Kidney epithelial cell (primary cell): ENCODE data around the gene CTIF. TPM values are rescaled to one million over a fixed set of nuclear protein-coding genes. Genes with fewer than 3 reads are reported as not detected.

Experiments
- DNase-seq: peaks from one replicate; pipeline ENCODE4 v3.0.0-alpha.2; 2010; ENCODE audit warnings: low read depth
- H3K27me3 ChIP-seq: 2 replicates; pipeline ENCODE4 v1.6.0; 2011; ENCODE audit warnings: low read length; ENCODE audit not compliant: control insufficient read depth, insufficient read depth
- H3K36me3 ChIP-seq: 2 replicates; pipeline ENCODE4 v1.5.1; 2011; ENCODE audit warnings: low read length; ENCODE audit not compliant: control insufficient read depth, insufficient read depth
- H3K4me3 ChIP-seq: 2 replicates; pipeline ENCODE4 v1.5.1; 2011; ENCODE audit warnings: low read depth, mild to moderate bottlenecking, control low read depth, low read length
- total RNA-seq: library from RNA; depleted of rRNA; stranded (reverse); fragments of >200 nt; gene quantifications from 2 replicates; pipeline ENCODE4 v1.2.3, GENCODE V29; 2015
- TF ChIP-seq, protein P1 (sequence below): IDR thresholded peaks from 2 replicates; pipeline ENCODE4 v1.5.1; 2011; ENCODE audit warnings: mild to moderate bottlenecking, moderate library complexity, low read length, control low read depth, inconsistent platforms; ENCODE audit not compliant: insufficient read depth, poor library complexity, severe bottlenecking

CTIF gene
- total RNA-seq, 1 donor from 2014 or later = 24.3 TPM

DNA sequence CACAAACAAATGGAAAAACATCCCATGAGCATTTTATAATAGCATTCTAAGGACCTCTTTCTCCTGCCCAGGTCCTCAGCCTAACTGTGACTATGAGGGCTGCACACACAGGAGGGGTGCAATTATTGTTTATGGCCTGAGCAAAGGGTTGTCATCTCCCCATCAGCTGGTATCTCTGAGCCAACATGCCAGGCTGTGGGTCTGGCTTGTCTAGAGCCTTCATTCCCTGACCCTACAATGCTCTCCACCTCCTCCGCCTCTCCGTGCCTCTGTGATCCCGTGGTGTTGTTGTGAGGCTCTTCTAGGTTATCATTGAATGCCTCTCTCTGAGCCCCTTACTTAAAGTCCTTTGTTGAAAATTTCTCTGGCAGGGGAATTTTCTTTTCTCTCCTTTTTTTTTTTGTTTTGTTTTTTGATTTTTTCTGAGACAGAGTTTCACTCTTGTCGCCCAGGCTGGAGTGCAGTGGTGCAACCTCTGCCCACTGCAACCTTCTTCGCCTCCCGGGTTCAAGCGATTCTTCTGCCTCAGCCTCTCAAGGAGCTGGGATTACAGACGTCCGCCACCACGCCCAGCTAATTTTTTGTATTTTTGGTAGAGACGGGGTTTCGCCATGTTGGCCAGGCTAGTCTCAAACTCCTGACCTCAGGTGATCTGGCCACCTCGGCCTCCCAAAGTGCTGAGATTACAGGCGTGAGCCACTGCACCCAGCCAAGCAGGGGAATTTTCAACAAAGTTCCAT is 285.6 kb downstream of the CTIF start:
- Histone ChIP-seq H3K36me3 (no peaks in the 10 kb centered on the region), H3K4me3 (no peak overlapping the region), H3K27me3 (no peaks in the 10 kb centered on the region)
- no peak for DNase-seq
- TF ChIP-seq, protein P1, sequence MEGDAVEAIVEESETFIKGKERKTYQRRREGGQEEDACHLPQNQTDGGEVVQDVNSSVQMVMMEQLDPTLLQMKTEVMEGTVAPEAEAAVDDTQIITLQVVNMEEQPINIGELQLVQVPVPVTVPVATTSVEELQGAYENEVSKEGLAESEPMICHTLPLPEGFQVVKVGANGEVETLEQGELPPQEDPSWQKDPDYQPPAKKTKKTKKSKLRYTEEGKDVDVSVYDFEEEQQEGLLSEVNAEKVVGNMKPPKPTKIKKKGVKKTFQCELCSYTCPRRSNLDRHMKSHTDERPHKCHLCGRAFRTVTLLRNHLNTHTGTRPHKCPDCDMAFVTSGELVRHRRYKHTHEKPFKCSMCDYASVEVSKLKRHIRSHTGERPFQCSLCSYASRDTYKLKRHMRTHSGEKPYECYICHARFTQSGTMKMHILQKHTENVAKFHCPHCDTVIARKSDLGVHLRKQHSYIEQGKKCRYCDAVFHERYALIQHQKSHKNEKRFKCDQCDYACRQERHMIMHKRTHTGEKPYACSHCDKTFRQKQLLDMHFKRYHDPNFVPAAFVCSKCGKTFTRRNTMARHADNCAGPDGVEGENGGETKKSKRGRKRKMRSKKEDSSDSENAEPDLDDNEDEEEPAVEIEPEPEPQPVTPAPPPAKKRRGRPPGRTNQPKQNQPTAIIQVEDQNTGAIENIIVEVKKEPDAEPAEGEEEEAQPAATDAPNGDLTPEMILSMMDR = no peak

DNA sequence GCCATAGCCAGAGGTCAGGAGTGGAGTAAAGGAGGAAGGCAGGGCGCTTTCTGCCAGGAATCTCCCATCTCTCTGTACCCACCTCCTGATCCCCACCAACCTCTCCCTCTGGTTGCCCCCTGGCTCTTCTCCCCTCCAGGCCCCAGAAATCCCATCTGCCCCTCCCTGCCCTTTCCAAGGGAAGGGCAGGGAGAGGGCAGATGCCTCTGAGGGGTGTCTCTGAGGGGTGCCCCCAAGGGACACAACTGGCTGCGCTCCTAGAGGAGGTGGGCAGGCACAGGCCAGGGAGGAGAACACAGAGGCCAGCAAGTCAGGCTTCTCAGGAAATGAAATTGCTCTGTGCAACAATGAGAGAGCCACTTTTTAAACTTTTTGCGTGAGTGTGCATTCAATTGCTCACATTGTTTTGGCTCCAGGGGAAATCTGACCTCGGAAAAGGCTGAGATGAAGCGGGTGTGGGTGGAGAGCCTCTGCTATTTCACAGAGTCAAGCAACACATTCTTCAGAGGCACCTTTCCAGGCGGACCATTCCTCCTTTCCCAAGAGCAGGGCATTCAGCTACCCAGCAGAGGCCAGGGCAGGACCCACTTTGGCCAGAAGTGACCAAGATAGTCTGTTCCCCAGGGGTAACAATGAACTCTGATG is 286.4 kb downstream of the CTIF start:
- TF ChIP-seq, protein P1 = no peak
- no peak for DNase-seq
- Histone ChIP-seq H3K36me3 (no peaks in the 10 kb centered on the region), H3K27me3 (no peaks in the 10 kb centered on the region), H3K4me3 (no peak overlapping the region)

DNA sequence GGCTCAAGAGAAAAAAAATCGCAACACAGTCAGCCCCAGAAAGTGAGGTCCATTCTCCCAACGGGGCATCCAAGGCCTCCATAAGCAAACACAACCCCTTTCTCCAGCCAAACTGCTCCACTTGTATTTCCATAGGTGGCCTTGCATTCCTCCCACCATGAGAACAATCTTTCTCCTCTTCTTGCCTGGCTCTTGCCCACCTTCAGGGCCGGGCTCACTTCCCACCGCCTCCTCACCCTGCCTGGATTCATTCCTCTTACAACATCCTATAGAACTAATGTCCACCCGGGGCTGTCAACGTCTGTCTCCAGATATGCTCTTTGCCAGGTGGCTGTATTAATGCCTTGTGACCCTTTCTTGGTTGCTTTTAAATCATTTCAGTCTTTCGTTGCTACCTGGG is 287.4 kb downstream of the CTIF start:
- H3K4me3 ChIP-seq = no peak overlapping the region
- no peaks in the 10 kb centered on the region for H3K27me3 ChIP-seq
- no peaks in the 10 kb centered on the region for H3K36me3 ChIP-seq
- DNase-seq = no peak
- TF ChIP-seq, protein P1 = no peak

DNA sequence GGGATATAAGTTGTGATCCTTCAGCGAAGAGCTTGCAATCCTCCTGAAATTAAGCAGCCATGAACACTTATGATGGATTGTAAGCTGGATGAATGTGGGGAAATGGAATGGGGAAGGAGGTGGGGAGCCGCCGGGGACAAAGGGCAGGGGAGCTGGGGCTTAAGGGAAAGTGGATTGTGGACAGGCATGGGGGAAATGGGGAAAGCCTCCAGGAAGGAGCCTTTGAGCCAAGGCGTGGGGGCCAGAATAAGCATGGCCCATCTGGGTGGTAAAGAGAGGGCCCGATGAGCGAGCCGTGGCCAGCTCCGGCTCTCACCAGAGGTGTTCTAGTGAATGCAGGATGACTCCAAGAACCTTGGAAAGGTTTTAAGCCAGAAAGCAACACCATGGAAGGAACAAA is 288.0 kb downstream of the CTIF start:
- TF ChIP-seq, protein P1 = no peak
- Histone ChIP-seq H3K27me3 (no peaks in the 10 kb centered on the region), H3K4me3 (no peak overlapping the region), H3K36me3 (no peaks in the 10 kb centered on the region)
- no peak for DNase-seq

DNA sequence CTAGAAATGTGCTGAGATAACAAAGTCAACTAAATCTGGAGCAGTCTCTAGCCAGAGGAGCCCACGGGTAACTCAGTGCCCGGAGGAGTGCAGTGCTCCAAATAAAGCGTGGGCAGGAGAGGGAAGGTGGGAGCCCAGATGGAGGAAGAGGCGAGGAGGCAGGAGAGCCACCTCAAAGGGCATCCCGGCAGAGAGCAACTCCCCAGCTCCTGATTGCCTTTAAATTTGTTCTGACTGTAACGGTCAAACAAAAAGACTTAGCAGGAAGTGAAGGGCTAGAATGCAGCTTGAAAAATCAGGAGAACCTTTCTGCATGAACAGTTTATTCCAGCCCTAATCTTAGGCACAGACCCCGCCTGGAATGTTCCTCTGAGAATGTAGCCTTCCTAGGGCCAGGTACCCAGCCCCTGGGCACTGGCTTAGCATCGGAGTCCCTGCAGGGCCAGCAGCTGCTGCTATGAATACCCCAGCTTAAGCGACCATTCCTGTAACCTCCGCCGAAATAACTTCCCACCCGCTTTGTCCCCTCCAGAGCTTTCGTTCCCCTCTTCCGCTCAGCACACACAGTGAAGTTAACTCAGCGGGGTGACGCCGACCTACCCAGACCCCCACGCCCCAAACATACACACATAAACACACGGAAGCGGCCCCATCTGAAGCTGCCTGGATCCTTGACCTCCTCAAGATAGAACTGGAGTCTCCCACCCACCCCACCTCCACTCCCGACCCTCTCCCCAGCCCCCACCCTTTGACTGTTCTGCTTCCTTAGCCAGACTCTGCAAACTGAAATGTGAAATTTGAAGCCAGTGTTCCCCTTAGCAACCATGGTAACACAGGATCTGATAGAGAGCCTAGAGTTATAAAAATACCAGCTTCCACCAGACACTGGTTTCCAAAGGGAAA is 288.7 kb downstream of the CTIF start:
- no peaks in the 10 kb centered on the region for H3K36me3 ChIP-seq
- no peak overlapping the region for H3K4me3 ChIP-seq
- TF ChIP-seq, protein P1 = no peak
- no peaks in the 10 kb centered on the region for H3K27me3 ChIP-seq
- no peak for DNase-seq
